GM19025 (cell line): ENCODE results near the gene SUGCT.
A peak's percentile ranks its signal among the peaks of the same experiment; 100 is the strongest.
"Not testable (repeated sequence)": the region's sequence is repeated elsewhere in the genome, so short reads cannot be mapped to it uniquely, and the experiment has no call there.

Experiments
- ATAC-seq: cut with Tn5 transposase; IDR thresholded peaks from one replicate; pipeline ENCODE4 v1.9.1; 2021; ENCODE audit warnings: mild to moderate bottlenecking, low read depth, moderate library complexity; ENCODE audit not compliant: unreplicated experiment

SUGCT gene

GRCh38 chr7:40644454-40645188, 509.8 kb downstream of the SUGCT start:
- ATAC-seq, result no peak

DNA sequence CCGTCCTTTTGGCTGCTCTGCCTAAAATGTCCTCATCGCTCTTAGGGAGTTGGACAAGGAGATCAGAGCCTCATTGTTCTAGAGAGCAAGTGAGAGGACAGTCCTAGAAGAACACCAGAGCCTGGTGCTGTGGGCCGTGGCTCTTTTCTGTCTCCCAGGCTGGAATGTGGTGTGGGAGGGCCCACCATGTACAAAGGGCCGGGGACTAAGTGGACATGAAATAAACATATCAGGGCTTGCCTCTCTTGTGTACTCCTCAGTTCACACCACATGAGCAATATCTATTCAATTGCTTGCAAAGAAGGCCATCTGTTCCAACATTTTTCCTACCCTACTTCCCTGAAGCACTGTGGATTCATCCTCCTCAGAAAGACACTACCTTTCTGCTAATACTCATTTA, 510.4 kb downstream of the SUGCT start:
- no peak for ATAC-seq

DNA sequence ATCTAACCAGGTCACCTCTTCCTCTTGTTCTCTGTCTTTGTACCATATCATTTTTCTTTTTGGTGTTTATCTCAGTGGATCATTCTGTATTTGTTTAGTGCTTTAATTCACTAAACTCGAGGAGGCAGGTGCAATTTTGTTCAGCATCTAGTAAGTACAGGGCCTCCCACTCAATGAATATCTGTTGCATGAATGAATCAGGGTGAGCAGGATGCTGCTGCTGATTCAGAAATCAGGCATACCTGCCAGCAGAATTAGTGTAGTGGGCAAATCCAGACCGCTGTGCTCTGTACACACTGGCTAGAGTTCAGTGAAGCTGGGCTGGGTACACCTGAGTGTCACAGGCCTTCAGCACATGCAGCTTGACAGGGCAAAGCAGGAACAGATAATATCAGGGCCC, 511.9 kb downstream of the SUGCT start:
- no peak for ATAC-seq

DNA sequence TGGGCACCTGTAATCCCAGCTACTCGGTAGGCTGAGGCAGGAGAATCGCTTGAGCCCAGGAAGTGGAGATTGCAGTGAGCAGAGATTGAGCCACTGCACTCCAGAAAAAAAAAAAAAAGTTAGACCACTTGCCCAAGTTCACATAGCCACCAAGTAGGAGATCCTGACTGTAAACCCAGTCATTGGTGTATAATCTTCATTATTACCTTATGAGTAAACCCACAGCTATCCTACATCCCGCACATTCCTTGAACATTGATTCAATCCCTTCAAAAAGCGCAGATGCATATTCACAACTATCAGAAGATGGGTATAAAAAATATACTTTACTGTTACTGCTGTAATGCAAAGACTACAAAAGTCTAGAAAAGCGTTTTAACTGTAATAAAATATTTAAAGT, 512.9 kb downstream of the SUGCT start:
- ATAC-seq, result no peak

- ATAC-seq, result no peak
These were observed 514.4 kb downstream of the SUGCT start for GRCh38 chr7:40649247-40649646.

DNA sequence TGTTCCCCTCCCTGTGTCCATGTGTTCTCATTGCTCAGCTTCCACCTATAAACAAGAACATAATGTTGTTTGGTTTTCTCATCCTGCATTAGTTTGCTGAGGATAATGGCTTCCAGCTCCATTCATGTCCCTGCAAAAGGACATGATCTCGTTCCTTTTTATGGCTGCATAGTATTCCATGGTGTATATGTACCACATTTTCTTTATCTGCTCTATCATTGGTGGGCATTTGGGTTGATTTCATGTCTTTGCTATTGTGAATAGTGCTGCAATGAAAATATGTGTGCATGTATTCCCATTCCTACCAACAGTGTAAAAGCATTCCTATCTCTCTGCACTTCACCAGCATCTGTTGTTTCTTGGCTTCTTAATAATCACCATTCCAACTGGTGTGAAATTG, 516.1 kb downstream of the SUGCT start:
- not testable (repeated sequence) for ATAC-seq

DNA sequence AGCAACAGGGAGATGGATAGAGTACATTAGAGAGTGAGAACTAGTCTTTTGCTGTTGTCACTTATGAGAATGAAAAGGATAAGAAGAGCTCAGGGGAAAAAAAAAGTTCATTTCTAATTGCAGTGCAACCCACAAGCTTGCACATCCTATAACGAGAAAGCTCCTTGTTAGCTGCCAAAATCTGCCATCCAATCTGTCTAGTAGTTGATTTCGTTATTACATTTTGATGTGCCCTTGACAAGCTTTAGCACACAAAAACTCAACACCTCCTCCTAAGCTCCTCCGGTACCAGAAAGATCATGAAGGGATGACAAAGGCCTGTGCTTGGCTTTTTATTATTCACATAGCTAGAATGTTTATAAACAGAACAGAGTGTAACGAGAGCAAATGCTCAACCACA, 519.4 kb downstream of the SUGCT start:
- no peak for ATAC-seq

DNA sequence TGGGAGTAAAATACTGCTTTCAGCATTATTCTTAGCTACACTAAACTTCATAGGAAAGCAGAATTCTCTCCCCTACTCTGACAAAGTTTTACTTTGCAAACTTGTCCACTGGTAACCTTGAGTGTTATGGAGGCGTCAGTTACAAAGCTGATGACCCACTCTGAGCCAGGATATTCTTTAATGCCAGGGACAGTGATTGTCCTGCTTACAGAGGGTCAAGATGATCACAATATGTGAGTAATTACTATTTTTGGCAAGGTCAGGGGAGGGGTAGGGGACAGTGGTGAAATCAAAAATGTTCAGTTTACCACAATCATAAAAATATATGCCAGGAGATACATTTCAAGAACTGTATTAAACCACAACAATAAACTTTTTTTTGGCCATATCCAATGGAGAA, 520.6 kb downstream of the SUGCT start:
- ATAC-seq, result no peak

DNA sequence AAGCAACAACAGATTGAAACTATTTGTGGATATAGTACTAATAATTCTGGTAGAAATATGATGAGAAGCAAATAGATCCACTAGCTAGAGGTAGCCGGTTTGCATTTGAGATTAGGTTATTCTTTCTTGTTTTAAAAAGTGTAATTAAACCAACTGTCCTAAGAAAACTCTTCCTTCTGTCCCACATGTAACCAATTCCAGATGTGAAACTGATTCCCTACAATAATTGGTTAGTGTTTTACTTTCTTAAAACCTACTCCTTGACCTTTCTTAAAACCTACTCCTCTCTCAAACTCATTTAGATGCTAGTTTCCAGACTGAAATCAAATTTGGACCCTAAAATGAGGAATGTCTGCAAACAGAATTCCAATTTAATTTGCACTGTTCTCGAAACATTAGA, 521.5 kb downstream of the SUGCT start:
- ATAC-seq, result no peak

DNA sequence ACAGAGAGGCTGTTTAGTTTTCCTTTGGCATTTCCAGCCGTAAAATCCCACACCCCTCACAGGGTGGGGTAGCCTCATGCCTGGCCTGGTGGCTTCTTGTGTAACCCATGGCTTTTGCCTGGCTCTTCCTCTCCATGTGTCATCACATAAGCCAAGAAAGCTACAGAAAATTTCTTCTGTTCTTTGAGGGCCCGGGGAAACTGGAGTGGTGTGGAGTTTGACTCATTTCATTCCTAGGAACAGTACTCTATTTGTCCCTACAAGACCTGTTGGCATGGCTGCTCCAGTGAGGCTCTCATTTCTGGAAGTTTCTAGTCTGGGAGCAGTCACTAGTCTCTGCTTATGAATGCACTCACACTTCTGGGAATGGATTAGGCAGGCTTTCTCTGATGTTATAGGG, 523.9 kb downstream of the SUGCT start:
- no peak for ATAC-seq

DNA sequence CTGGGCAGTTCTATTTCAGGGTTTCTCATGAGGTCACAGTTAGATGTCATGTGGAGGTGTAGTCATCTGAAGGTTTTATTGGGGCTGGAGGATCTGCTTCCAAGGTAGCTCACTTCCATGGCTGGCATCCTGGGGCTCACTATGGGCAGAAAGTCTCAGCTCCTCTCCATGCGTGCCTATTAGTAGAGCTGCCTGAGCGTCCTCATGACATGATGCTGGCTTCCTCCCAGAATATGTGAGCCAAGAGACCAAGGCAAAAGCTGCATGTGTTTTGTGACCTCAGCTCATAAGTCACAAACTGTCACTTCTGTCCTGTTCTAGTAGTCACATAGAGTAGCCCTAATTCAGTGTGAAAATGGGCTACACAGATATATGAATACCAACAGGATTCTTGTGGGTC, 524.4 kb downstream of the SUGCT start:
- no peak for ATAC-seq

DNA sequence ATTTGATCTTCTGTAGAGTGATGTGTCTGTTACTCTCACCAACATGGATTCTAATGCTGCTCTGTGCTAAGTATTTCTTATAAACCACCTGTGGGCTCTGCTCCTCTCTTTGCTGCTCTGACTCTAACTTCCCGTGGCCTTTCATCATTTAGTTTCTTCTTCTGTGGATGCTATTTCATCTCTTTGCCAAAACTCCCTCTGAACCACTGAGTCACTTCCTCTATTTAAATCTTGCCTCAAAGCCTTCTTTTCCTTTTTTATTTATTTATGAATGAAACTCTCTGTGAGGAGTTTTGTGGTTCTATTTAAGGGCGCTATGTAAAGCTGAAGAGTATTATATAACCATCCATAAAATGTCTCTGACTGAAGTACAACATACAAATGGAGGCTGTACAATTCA, 538.5 kb downstream of the SUGCT start:
- no peak for ATAC-seq

GRCh38 chr7:40674316-40674715, 539.5 kb downstream of the SUGCT start:
- ATAC-seq, result no peak

- no peak for ATAC-seq
These were observed 540.9 kb downstream of the SUGCT start for GRCh38 chr7:40675741-40676140.

DNA sequence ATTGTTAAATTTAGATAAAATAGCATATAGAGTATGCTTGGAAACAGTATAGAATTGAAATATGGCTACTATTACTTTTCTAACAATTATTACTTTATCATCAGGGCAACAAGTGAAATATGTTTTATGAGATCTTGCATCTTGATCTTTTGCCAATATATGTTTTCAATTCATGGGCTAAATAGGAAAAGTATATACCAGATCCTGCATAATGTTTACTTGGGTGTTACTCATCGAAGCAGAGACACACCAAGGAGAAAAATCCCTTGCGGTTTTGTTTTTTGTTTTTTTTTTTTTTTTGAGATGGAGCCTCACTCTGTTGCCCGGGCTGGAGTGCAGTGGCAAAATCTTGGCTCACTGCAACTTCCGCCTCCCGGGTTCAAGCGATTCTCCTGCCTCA, 541.4 kb downstream of the SUGCT start:
- ATAC-seq, result no peak

GRCh38 chr7:40680657-40681056, 545.9 kb downstream of the SUGCT start:
- peak; percentile 69 for ATAC-seq

DNA sequence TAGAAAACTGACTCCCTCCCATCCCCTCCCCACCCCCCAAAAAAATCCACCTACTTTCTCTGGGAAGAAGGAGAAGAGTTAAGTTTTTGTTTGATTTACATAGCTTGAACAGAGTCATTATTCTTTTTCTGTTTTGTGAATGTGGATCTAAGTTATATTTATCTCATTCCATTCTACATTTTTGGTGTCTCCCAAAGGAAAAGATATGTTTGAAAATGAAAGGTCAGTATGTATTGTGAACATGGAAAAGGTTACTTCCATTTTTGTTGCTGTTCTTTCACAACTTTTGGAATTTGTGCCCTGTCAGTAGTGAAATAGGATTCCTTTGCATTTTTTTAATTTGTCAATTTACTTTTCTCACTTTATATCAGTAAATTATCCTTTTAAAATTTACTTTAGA, 547.9 kb downstream of the SUGCT start:
- no peak for ATAC-seq

GRCh38 chr7:40694026-40694809, 559.4 kb downstream of the SUGCT start:
- no peak for ATAC-seq

DNA sequence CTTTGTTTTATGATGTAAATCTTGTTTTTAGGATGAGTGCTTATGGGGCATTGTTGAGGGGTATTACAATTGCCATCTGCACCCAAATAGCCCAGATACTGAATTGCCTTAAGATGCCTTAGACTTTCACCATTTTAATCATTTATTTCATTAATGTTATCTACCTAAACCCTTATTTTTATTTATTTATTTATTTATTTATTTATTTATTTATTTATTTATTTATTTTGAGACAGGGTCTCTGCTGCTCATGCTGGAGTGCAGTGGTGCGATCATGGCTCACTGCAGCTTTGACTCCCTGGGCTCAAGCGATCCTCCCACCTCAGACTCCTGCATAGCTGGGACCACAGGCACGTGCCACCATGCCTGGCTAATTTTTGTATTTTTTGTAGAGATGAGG, 560.2 kb downstream of the SUGCT start:
- ATAC-seq, result no peak

GRCh38 chr7:40697653-40698052, 562.8 kb downstream of the SUGCT start:
- ATAC-seq, result no peak

DNA sequence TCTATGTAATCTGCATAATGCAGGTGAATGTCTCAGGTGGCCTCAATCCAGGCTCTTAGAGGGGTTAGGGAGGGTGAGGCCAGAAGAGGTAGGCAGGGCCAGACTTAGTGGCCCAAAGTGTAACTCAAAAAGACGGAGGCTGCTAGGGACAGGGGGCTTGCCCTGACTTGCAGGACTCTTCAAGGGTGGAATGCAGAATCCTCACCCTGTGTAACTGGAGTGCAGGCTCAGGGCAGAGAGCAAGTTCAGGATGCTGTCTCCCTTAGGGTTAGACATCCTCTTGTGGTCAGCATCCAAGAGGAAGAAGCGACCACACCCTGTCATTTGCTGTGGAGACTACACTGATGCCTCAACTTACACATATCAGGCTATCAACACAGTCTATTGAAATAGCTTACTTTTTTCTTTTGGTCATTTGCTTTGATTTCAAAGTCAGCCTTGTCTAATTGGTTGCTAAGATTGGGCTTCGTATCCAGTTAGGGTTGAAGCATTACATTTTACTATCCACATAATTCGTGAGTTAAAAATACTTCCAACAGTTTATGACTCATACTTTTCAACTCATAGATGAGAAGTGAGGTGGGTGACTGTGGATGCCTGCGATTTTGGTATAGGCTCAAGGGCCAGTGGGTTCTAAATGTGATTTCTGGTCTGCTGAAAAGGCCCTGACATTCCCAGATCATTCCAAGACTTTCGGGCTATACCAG, 563.6 kb downstream of the SUGCT start:
- ATAC-seq, result no peak

DNA sequence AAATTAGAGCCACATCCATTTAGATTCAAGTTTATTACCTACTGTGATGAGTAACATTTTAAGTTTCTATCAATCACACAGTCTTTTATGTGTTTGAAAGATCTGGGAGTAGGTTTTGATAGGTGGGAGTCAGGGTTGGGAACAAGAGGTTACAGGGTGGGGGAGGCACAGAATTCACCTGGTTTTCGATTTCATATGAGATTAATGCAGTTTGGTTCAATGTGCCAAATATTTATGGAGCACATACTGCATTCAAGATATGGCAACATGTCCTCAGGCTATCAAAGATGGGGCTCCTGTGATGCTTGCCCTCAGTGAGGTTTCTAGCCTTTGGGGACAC, 564.1 kb downstream of the SUGCT start:
- ATAC-seq, result no peak
